Measurements from ENCODE around the gene SLC13A2.
"Not testable (repeated sequence)": the region's sequence is repeated elsewhere in the genome, so short reads cannot be mapped to it uniquely, and the experiment has no call there.

Gene SLC13A2, protein sequence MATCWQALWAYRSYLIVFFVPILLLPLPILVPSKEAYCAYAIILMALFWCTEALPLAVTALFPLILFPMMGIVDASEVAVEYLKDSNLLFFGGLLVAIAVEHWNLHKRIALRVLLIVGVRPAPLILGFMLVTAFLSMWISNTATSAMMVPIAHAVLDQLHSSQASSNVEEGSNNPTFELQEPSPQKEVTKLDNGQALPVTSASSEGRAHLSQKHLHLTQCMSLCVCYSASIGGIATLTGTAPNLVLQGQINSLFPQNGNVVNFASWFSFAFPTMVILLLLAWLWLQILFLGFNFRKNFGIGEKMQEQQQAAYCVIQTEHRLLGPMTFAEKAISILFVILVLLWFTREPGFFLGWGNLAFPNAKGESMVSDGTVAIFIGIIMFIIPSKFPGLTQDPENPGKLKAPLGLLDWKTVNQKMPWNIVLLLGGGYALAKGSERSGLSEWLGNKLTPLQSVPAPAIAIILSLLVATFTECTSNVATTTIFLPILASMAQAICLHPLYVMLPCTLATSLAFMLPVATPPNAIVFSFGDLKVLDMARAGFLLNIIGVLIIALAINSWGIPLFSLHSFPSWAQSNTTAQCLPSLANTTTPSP

DNA sequence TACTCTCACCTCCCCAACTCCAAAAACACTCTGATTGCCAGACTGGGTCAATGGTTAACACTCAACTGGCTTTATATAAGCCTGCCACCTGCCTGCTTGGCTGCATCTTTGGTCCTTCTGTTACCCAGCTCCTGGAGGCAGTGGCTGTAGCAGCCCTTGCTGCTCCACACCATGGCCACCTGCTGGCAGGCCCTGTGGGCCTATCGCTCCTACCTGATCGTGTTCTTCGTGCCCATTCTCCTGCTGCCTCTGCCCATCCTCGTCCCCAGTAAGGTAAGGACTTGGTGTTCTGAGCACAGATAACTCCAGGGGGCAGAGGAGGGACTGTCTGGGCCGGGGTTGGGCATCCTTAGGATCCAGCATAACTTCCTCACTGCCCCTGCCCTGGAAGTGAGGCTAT, at the start of gene SLC13A2:
TSS of gene SLC13A2 (plus strand) at position 103 of the 400 bp plus-strand sequence. CDS start at position 172, 69 bp downstream.
- no peak for DNase-seq (ENCODE audit: low read depth)

DNA sequence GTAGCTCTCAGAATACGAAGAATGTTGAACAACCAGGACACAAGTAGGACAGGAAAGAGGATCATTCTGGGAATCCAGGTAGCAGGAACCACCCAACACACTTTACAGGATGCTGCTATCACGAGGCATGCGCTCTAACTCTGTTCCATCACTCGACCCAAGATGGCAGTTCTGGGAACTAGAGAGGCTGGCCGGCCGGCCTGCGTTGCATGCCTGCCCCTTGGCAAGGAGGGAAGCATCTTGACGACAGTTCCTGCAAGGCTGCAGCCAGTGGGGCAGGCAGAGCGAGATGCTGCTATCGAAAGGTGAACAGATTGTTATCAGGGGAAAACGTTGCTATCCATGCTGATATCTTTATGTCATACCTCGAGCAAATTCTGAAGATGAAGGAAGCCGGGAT, 48.2 kb upstream of the SLC13A2 start:
- no peak for DNase-seq (ENCODE audit: low read depth)

DNA sequence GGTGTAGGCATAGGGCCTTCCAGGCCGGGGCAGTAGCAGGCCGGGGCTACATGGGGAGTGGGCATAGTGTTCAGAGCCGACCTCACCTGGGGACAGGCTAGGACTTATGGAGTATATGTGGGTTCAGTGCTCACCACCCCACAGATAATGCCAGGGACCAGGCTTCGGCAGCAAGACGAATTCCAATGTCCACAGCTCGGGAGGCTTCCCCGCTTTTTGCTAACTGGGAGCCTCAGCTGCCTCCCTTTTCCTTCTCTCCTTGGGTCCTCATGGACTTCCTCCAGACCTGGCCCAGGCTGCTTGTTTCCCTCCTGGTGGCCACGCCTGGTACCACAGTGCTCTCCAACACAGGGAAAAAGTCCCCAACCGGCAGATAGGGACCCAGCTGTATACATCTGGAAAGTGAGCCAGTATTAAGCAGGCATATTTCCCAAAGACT, 47.3 kb upstream of the SLC13A2 start:
- no peak for DNase-seq (ENCODE audit: low read depth)

GRCh38 chr17:28427371-28427770, 46.1 kb upstream of the SLC13A2 start:
- DNase-seq (ENCODE audit: low read depth): no peak

GRCh38 chr17:28427982-28428381, 45.5 kb upstream of the SLC13A2 start:
- DNase-seq (ENCODE audit: low read depth): not testable (repeated sequence)

- DNase-seq (ENCODE audit: low read depth): no peak
Measured at GRCh38 chr17:28433721-28434120, 39.7 kb upstream of the SLC13A2 start.

GRCh38 chr17:28434326-28434725, 39.1 kb upstream of the SLC13A2 start:
- DNase-seq (ENCODE audit: low read depth): not testable (repeated sequence)

DNA sequence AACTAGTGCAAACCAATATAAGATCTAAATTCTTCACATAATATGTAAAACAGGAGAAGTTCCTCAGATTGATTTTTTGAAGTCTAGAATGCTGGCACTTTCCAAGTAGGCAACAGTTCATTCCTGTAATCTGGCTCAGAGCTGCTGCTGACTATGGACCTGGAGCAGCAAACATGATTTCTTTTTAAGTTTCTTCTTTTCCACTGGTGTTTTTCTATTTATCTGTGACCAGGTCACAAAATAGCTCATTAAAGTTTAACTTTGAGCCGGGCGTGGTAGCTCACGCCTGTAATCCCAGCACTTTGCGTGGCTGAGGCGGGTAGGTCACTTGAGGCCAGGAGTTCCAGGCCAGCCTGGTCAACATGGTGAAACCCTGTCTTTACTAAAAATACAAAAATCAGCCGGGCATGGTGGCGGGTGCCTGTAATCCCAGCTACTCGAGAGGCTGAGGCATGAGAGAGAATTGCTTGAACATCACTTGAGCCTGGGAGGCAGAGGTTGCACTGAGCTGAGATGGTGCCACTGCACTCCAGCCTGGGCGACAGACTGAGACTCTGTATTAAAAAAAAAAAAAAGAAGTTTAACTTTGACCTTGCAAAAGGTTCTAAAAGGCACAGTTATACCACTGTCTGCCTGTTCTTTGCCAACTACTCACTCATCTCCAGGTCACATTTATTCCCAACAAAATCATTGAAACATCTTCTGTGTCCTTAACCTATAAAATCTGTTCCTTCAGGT, 29.4 kb upstream of the SLC13A2 start:
- DNase-seq (ENCODE audit: low read depth): no peak

- DNase-seq (ENCODE audit: low read depth): no peak
Measured at GRCh38 chr17:28446716-28447395, 26.6 kb upstream of the SLC13A2 start.

DNA sequence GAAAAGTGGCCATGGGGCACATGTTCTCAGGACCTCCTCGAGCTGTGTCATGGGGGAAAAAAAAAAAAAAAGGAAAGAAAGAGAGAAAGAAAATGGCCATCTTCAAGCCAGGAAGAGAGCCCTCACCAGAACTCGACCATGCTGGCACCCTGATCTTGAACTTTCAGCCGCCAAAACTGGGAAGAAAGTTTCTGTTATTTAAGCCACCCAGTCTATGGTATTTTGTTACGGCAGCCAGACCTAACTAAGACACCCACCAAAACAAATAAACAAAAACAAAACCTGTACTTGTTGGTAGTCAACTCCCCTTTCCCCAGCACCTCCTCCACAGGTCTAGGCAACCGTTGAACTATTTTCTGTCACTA, 26.1 kb upstream of the SLC13A2 start:
- DNase-seq (ENCODE audit: low read depth): no peak

- DNase-seq (ENCODE audit: low read depth): no peak
Measured at GRCh38 chr17:28449859-28450258, 23.6 kb upstream of the SLC13A2 start.

GRCh38 chr17:28457890-28458289, 15.6 kb upstream of the SLC13A2 start:
- no peak for DNase-seq (ENCODE audit: low read depth)

DNA sequence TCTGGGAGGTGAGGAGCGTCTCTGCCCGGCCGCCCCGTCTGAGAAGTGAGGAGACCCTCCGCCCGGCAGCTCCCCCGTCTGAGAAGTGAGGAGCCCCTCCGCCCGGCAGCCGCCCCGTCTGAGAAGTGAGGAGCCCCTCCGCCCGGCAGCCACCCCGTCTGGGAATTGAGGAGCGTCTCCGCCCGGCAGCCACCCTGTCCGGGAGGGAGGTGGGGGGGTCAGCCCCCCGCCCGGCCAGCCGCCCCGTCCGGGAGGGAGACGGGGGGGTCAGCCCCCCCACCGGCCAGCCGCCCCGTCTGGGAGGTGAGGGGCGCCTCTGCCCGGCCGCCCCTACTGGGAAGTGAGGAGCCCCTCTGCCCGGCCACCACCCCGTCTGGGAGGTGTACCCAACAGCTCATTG, 14.6 kb upstream of the SLC13A2 start:
- DNase-seq (ENCODE audit: low read depth): not testable (repeated sequence)

- no peak for DNase-seq (ENCODE audit: low read depth)
Measured at GRCh38 chr17:28460901-28461300, 12.5 kb upstream of the SLC13A2 start.

DNA sequence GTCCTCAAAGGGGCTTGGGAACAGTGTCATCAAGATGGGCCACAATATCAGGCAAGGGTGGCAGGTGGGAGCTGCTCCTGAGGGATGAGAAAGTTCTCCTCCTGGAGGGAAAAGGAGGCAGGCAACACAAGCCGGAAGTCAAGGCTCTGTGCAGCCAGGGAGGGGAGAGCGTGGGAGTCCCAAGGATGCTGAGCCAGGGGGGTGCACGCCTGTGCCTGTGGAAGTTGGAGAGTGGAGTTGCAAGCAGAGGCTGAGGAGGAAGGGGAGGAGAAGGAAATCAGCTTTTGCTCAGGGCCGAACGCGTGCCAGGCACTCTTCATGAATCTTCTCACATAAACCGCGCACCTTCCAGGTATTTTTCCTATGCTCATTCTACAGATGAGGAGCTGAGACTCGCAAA, 7.4 kb upstream of the SLC13A2 start:
- no peak for DNase-seq (ENCODE audit: low read depth)

GRCh38 chr17:28466521-28467048, 6.9 kb upstream of the SLC13A2 start:
- no peak for DNase-seq (ENCODE audit: low read depth)

DNA sequence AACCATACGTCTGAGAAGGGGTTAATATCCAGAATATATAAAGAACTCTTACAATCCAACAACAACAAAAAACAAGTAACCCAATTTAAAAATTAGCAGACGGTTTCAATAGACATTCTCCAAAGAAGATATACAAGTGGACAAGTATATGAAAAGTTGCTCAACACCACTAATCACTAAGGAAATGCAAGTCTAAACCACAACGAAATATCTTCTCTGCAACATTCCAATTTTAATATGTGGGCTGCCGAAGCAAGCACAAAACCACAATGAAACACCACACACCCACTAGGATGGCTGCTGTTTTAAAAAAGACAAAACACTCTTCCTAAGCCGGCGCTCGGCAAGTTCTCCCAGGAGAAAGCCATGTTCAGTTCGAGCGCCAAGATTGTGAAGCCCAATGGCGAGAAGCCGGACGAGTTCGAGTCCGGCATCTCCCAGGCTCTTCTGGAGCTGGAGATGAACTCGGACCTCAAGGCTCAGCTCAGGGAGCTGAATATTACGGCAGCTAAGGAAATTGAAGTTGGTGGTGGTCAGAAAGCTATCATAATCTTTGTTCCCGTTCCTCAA, 5.9 kb upstream of the SLC13A2 start:
- DNase-seq (ENCODE audit: low read depth): peak; percentile 39

- not testable (repeated sequence) for DNase-seq (ENCODE audit: low read depth)
Measured at GRCh38 chr17:28468033-28468735, 5.3 kb upstream of the SLC13A2 start.

GRCh38 chr17:28468781-28469180, 4.7 kb upstream of the SLC13A2 start:
- DNase-seq (ENCODE audit: low read depth): no peak

DNA sequence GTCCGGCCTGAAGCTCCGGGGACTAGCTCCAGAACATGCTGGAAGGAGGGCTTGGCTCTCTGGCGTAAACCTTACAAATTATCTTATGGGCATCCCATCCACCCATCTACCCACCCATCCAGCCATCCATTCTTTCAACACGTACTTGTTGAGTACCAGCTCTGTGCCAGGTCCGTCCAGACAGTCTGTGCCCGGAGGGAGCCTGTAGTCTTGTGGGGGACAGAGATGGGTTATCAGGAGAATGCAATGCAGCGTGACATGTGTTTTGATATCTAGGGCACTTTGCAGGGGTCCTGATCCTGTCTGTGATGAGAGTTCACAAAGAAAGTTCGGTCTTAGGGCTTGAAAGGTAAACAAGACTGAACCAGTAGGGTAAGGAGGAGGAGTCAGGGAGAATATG, 4.1 kb upstream of the SLC13A2 start:
- DNase-seq (ENCODE audit: low read depth): no peak

- no peak for DNase-seq (ENCODE audit: low read depth)
Measured at GRCh38 chr17:28470266-28470913, 3.1 kb upstream of the SLC13A2 start.

All from GM04504 (cell line).